Caki2 (cell line): ENCODE results near the gene RBCK1. TPM values are rescaled to one million over a fixed set of nuclear protein-coding genes. Genes with fewer than 3 reads are reported as not detected.
"Not testable (repeated sequence)": the region's sequence is repeated elsewhere in the genome, so short reads cannot be mapped to it uniquely, and the experiment has no call there.

ENCODE experiments used
- DNase-seq: peaks from one replicate; pipeline ENCODE4 v3.0.0-alpha.2; 2015; ENCODE audit warnings: low read depth
- in situ Hi-C: cut with HindIII; loops from 2 replicates; pipeline ENCODE4 v1.10.0; 2016; ENCODE audit warnings: low sequenced_read_pairs, low pct_unique_long_range_greater_than_20kb, mixed read lengths
- total RNA-seq: library from RNA; depleted of rRNA; stranded (reverse); fragments of >200 nt; shearing (Covaris generic); gene quantifications from 2 replicates; pipeline ENCODE4 v1.2.3, GENCODE V29; 2014; ENCODE audit warnings: low replicate concordance; rRNA removed

The RBCK1 gene
- 245 and 298 TPM in 2 replicates for total RNA-seq

GRCh38 chr20:407953-408842, at the start of gene RBCK1:
TSS of gene RBCK1 (plus strand) at chr20:408299. CDS start at chr20:408758, 459 bp downstream.
- DNase-seq, result peak; percentile 87
- in situ Hi-C loops, result no loop called here

DNA sequence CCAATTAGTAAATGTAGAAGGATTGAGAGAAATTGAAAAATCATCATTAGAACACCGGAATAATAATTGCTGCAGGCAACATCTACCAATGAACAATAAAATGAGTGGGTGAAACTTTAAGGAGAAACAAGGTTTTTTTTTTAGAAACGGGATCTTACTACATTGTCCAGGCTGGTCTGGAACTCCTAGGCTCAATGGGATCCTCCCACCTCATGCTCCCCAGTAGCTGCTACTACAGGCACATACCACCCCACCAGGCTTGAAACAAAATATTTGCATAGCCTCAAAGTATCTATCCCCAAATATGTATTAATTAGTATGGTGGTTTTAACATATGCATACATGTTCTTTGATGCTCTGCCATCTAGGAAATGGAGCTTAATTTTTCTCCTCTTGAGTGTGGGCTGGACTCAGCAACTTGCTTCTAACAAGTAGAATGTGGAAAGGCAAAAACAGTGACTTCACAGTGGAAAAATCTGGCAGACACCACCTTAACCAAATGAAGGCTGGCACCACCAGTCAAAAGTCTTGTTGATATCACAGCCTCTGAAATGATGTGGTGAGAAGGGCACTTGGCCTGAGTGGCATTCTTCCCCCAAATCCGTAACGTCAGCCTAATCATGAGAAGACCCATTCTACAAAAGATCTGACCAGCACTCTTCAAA, 49.1 kb upstream of the RBCK1 start:
- DNase-seq, result no peak
- in situ Hi-C loops, result no loop called here

DNA sequence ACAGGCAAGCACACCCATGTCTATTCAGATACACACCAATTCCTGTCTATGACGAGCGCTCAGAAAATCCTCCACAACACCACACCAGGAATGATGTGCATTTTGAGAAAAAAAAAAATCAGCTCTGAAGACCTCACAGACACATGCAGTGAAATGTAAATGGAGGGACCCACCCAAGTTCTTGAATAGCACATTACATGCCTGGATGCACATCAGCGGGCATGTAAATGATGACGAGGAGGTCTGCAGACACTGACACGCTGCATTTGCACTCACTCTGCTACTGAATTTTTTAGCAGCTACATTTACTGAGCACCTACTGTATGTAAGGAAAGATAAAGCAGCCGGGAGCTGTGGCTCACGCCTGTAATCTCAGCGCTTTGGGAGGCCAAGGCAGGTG, 46.5 kb upstream of the RBCK1 start:
- DNase-seq, result peak; percentile 94

GRCh38 chr20:362271-363254, 45.5 kb upstream of the RBCK1 start:
- in situ Hi-C loops, result no loop called here
- DNase-seq, result peak; percentile 99

More for the DNA sequence above, 46.5 kb upstream of the RBCK1 start:
- in situ Hi-C loops, result no loop called here

- in situ Hi-C loops, result no loop called here
- peak; percentile 82 for DNase-seq
Observed at GRCh38 chr20:363319-364078, 44.6 kb upstream of the RBCK1 start.

- no peak for DNase-seq
- in situ Hi-C loops, result no loop called here
Observed at GRCh38 chr20:364905-365794, 42.9 kb upstream of the RBCK1 start.

DNA sequence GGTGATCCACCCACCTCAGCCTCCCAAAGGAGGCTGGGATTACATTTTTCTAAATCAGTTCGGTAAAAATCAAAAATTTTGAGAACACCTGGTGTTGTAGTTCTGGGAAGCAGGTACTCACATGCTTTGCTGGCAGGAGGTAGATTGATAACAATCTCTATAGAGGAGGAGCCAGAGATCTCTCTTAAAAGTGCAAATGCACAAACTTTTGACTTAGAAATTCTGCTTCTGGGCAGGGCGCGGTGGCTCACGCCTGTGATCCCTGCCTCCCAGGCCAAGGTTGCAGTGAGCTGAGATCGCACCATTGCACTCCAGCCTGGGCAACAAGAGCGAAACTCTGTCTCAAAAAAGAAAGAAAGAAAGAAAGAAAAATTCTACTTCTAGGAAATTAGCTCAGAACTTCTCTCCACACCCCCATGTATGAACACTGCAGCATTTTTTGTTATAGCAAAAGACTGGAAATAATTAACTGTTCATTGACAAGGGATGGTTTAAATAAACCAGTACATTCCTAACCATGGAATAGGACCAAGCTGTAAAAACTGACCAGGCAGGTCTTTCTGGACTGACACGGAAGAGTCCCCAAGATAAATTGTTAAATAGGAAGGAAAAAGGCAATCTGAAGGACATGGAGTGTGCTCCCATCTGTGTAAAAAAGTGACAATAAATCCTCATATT, 41.9 kb upstream of the RBCK1 start:
- in situ Hi-C loops, result no loop called here
- no peak for DNase-seq

- DNase-seq, result no peak
- in situ Hi-C loops, result no loop called here
Observed at GRCh38 chr20:366719-367485, 41.2 kb upstream of the RBCK1 start.

DNA sequence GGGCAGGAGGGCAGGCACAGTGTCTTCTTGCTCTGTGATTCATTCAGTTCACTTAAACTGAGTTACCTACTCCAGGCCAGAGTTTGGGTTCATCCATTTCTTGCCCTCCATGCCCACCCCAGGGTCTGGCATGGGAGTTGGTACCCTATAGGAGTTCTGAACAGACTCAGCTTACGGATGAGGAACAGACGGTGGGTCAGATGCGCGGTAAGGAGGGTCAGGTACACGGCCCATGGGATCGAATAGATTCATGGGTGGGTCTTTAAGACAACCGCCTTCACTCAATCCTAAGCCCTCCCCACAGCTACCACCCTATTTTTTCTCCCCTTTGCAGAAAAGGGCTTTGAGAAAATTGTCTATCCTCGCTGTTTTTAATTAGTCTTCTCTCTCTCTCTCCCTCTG, 40.6 kb upstream of the RBCK1 start:
- in situ Hi-C loops, result no loop called here
- DNase-seq, result no peak

DNA sequence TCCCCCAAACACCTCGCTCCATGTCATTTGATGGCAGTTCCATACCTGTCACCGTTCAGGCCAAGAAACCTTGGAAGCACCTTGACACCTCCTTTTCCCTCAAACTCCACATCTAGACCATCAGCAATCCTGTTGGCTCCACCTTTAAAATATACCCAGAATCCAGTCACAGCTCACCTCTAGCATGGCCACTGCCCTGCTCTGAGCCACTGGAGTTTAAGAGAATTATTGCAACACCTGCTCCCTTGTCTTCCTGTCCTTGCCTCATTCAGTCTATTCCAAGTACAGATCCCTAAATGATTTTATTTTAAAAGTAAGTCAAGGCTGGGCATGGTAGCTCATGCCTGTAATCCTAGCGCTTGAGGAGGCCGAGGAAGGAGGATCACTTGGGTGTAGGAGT, 39.2 kb upstream of the RBCK1 start:
- in situ Hi-C loops, result no loop called here
- no peak for DNase-seq

GRCh38 chr20:370151-370600, 37.9 kb upstream of the RBCK1 start:
- in situ Hi-C loops, result no loop called here
- DNase-seq, result no peak

GRCh38 chr20:370977-371754, 36.9 kb upstream of the RBCK1 start:
- no peak for DNase-seq
- in situ Hi-C loops, result no loop called here

DNA sequence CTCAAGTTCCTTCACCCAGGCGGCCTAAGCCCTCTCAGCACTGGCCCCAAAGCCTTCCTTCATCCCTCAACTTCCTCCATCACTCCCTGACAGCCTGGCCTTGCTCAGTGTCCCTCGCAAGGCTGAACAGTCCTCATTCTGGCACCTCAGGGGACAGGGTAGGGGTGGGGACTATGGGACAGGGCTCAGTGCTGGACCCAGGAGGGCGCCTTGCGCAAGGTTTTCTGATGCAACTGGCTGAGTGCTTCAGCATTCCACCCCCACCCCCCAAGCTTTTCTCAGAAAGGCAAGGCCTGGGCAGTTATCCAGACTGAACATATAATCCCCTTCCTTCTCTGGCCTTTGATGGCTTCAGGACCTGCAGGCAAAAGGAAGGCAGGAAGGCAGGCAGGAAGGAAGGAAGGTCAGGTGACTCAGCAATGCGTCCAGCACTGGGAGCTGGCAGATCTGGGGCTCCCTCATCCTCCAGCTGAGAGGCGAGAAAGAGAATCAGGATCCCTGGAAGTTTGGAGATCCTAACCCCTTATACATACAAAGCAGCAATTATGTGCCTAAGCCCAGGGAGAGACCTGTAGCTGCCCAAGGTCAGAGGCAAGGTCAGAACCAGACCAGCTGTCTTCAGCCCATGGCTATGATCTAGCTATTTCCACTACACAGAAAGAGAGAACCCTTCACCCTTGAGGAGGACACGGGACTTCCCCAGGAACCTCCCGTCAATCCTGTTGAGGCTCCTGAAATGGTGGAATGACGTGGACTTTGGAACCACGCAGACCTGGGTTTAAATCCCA, 36.1 kb upstream of the RBCK1 start:
- no peak for DNase-seq

GRCh38 chr20:372543-373082, 35.5 kb upstream of the RBCK1 start:
- DNase-seq, in situ Hi-C loops: not testable (repeated sequence)

More for the DNA sequence above, 36.1 kb upstream of the RBCK1 start:
- in situ Hi-C loops, result no loop called here
